Esophagus muscularis mucosa (tissue), 4 donors: ENCODE data around the gene STT3A. TPM values are rescaled to one million over a fixed set of nuclear protein-coding genes. Genes with fewer than 3 reads are reported as not detected.

Source experiments
- DNase-seq: peaks from one replicate; pipeline ENCODE4 v3.0.0-alpha.2; 2017; ENCODE audit errors: extremely low spot score
- H3K27ac ChIP-seq, 4 donors: fragments of 200-600 bp; sonication (generic); replicated peaks in 1 of 4; 1 replicate in 3 of 4; 2 replicates in 1 of 4; pipeline ENCODE4 v1.5.1; 2016 to 2019; ENCODE audit warnings: mild to moderate bottlenecking in 1 of 4
- H3K27me3 ChIP-seq, 4 donors: fragments of 200-600 bp; sonication (generic); one replicate each; pipeline versions ENCODE4 v1.5.1 to v1.6.0; 2016 to 2019
- H3K36me3 ChIP-seq, 4 donors: fragments of 200-600 bp; sonication (generic); one replicate each; pipeline ENCODE4 v1.5.1; 2016 to 2019
- H3K4me1 ChIP-seq, 4 donors: fragments of 200-600 bp; sonication (generic); one replicate each; pipeline ENCODE4 v1.5.1; 2016 to 2019
- H3K4me3 ChIP-seq, 4 donors: fragments of 200-600 bp; sonication (generic); 1 replicate in 2 of 4; 2 replicates in 2 of 4; pipeline ENCODE4 v1.5.1; 2016 to 2019; ENCODE audit warnings: mild to moderate bottlenecking in 4 of 4, moderate library complexity in 1 of 4
- H3K9me3 ChIP-seq, 4 donors: fragments of 200-600 bp; sonication (generic); 1 replicate in 3 of 4; 2 replicates in 1 of 4; pipeline ENCODE4 v1.5.1; 2016 to 2019
- EP300 ChIP-seq: sonication (generic); formaldehyde crosslinking; IDR thresholded peaks from one replicate; pipeline ENCODE4 v1.6.1; 2017; ENCODE audit warnings: antibody characterized with exemption
- POLR2A ChIP-seq: fragments of 450-650 bp; IDR thresholded peaks from one replicate; pipeline ENCODE4 v1.6.1; 2017; ENCODE audit warnings: antibody characterized with exemption, moderate library complexity, mild to moderate bottlenecking, low read depth
- POLR2AphosphoS5 ChIP-seq, 2 donors: sonication (generic); formaldehyde crosslinking; IDR thresholded peaks; one replicate each; pipeline ENCODE4 v1.6.1; 2017; ENCODE audit warnings: antibody characterized with exemption in 2 of 2
- WGBS: methylation state at CpG from one replicate; pipeline ENCODE4 v1.1.5; 2018; 5-methylcytosine and 5-hydroxymethylcytosine counted together
- intact Hi-C: fragments of 100-400 bp; cut with DNase I; formaldehyde crosslinking; loops from one replicate; pipeline ENCODE4 v1.15.1; 2023
- small RNA-seq, 3 donors: library from RNA; depleted of rRNA; stranded (forward); fragments of <200 nt; gene quantifications; one replicate each; pipeline ENCODE3, GENCODE V24; 2016
- total RNA-seq, 4 donors: library from RNA; depleted of rRNA; stranded (reverse); fragments of >200 nt; gene quantifications; one replicate each; pipeline versions ENCODE4 v1.1.0 to v1.2.1, GENCODE V29; 2016
- TF ChIP-seq, protein P1 (sequence below), 3 experiments: fragments of 200-600 bp in 2 of 3; fragments of 450-650 bp in 1 of 3; sonication (generic) in 2 of 3; IDR thresholded peaks; one replicate each; pipeline ENCODE4 v1.5.1; 2017 to 2019; ENCODE audit warnings: antibody characterized with exemption in 3 of 3, mild to moderate bottlenecking in 2 of 3, moderate library complexity in 1 of 3

STT3A gene
- total RNA-seq, 4 donors from 2014 or later: 31.6 to 65.4 (median 52.8) TPM

DNA sequence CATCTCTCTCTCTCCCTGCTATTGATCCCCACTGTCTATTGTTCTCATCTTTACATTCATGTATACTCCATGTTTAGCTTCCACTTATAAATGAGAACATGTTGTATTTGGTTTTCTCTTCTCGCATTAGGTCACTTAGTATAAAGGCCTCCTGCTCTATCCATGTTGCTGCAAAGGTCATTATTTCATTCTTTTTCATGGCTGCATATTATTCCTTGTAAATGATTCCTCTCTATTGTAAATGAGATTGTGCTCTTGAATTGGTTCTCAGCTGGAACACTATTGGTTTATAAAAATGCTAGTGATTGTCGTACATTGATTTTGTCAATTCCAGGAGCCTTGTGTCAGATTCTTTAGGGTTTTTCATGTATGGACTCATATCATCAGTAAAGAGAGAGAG, 74.5 kb downstream of the STT3A start:
- no peaks in the 10 kb centered on the region for H3K36me3 ChIP-seq
- H3K9me3 ChIP-seq: peaks cover 0 to 4% (median 0%) of the 10 kb centered on the region in 4 donors
- H3K27ac ChIP-seq: no peak overlapping the region
- 98% methylated on average over 2 of the region's 2 CpGs for WGBS
- H3K4me3 ChIP-seq: no peak overlapping the region
- TF ChIP-seq POLR2A: no peak
- TF ChIP-seq EP300: no peak
- no peak for TF ChIP-seq POLR2AphosphoS5 (IDR thresholded peaks at IDR 0.05)
- TF ChIP-seq, protein P1, sequence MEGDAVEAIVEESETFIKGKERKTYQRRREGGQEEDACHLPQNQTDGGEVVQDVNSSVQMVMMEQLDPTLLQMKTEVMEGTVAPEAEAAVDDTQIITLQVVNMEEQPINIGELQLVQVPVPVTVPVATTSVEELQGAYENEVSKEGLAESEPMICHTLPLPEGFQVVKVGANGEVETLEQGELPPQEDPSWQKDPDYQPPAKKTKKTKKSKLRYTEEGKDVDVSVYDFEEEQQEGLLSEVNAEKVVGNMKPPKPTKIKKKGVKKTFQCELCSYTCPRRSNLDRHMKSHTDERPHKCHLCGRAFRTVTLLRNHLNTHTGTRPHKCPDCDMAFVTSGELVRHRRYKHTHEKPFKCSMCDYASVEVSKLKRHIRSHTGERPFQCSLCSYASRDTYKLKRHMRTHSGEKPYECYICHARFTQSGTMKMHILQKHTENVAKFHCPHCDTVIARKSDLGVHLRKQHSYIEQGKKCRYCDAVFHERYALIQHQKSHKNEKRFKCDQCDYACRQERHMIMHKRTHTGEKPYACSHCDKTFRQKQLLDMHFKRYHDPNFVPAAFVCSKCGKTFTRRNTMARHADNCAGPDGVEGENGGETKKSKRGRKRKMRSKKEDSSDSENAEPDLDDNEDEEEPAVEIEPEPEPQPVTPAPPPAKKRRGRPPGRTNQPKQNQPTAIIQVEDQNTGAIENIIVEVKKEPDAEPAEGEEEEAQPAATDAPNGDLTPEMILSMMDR (IDR thresholded peaks at IDR 0.05): no peak
- no peaks in the 10 kb centered on the region for H3K27me3 ChIP-seq
- intact Hi-C loops: no loop called here
- no peak for DNase-seq
- no peaks in the 10 kb centered on the region for H3K4me1 ChIP-seq

DNA sequence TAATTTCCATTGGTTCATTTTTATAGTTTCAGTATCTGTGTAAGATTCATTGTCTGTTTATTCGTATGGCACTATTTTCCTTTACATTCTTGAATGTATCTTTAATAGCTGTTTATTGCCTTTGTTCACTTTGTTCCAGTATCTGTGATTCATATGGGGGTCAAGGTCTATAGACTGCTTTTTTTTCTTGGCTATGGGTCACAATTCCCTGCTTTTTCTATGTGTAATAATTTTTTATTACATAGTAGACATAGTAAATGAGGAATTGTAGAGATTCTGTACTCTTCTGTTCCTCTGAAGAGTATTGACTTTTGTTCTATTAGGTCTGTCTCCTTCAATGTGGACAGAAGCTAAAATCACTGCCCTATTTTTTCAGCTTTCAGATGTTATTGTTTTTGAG, 77.5 kb downstream of the STT3A start:
- Histone ChIP-seq H3K27me3 (no peaks in the 10 kb centered on the region), H3K4me3 (no peak overlapping the region), H3K36me3 (no peaks in the 10 kb centered on the region), H3K9me3 (peaks cover 0 to 4% (median 0%) of the 10 kb centered on the region in 4 donors), H3K27ac (no peak overlapping the region), H3K4me1 (no peaks in the 10 kb centered on the region)
- intact Hi-C loops: no loop called here
- 100% methylated on average over 1 of the region's 1 CpG for WGBS
- no peak for DNase-seq
- TF ChIP-seq POLR2AphosphoS5 (IDR thresholded peaks at IDR 0.05) (no peak), POLR2A (no peak), EP300 (no peak)
- TF ChIP-seq, protein P1 (IDR thresholded peaks at IDR 0.05): no peak

DNA sequence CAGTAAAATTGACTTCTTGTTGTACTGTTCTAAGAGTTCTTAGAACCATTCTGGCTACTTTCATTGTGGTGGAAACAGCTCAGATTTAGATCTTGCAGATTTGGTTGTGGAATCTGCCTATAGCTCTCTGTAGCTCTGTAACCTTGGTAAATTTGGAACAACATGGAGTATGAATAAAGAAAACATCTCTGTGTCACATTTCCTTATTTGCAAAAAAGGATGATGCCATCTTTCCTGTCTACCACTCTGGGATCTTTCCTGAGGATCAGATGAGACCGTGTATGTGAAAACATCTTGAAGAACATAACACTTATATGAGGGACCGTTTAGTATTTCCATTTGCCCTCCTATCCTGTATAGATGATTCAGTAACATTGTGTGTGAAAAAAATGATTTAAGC, 78.9 kb downstream of the STT3A start:
- no peaks in the 10 kb centered on the region for H3K9me3 ChIP-seq
- H3K4me1 ChIP-seq: no peaks in the 10 kb centered on the region
- 93% methylated on average over 2 of the region's 2 CpGs for WGBS
- DNase-seq: no peak
- no peak overlapping the region for H3K27ac ChIP-seq
- intact Hi-C loops: no loop called here
- TF ChIP-seq, protein P1 (IDR thresholded peaks at IDR 0.05): no peak
- no peaks in the 10 kb centered on the region for H3K27me3 ChIP-seq
- no peak overlapping the region for H3K4me3 ChIP-seq
- H3K36me3 ChIP-seq: no peaks in the 10 kb centered on the region

Small RNA genes within 50 kb of the gene (small RNA-seq; reads per million reads assigned to genes)
- gene RNU2-35P (0 to 0.08 (median 0) reads per million in 3 donors), gene RNU6-1156P (0 reads per million in 3 donors)

Other genes with a start within 250 kb of the STT3A start
- 10 to 100 TPM; 54.5 to 95.6 (median 76.2) TPM for gene FEZ1, start 96.6 kb upstream of the STT3A start, total RNA-seq
- gene EI24, start 23.4 kb upstream of the STT3A start, total RNA-seq: 10 to 100 TPM; 65.4 to 81.3 (median 75.0) TPM
- 1 to 10 TPM; 1.9 to 4.2 (median 2.5) TPM for gene CHEK1, start 32.3 kb downstream of the STT3A start, total RNA-seq
- gene ACRV1, start 88.0 kb downstream of the STT3A start, total RNA-seq: not detected
- gene PATE1, start 153.4 kb downstream of the STT3A start, total RNA-seq: not detected
- gene PATE2, start 186.0 kb downstream of the STT3A start, total RNA-seq: not detected
- not detected for gene PATE3, start 195.3 kb downstream of the STT3A start, total RNA-seq
- gene PATE4, start 240.5 kb downstream of the STT3A start, total RNA-seq: not detected